IMR-90 (cell line): ENCODE results near the gene MOV10. TPM values are rescaled to one million over a fixed set of nuclear protein-coding genes. Genes with fewer than 3 reads are reported as not detected.

Source experiments
- ATAC-seq: fragments of 200-7000 bp; cut with Tn5 transposase; 2 replicates; pipeline ENCODE4 v1.9.1; 2020; ENCODE audit warnings: low read depth, mild to moderate bottlenecking, moderate library complexity
- BruUV-seq: library from RNA; stranded (reverse); fragments of 400-500 nt; replicated peaks from 2 replicates; lab custom pipeline; 2021; lab: Mats Ljungman, UMichigan
- CTCF ChIA-PET: fragments of 300-600 bp; formaldehyde crosslinking; extraction: SDS; loops from one replicate; lab custom pipeline; 2021; ENCODE audit warnings: antibody characterized with exemption; lab: Yijun Ruan, JAX
- POLR2A ChIA-PET: fragments of 300-600 bp; sonication (Branson Sonifier 250); formaldehyde crosslinking; loops from one replicate; lab custom pipeline; 2022; ENCODE audit warnings: antibody characterized with exemption; ENCODE audit not compliant: unreplicated experiment; lab: Charles Lee
- DNase-seq: peaks from one replicate; pipeline ENCODE4 v3.0.0; 2013
- H2AFZ ChIP-seq: replicated peaks from 2 replicates; pipeline ENCODE3; 2013; ENCODE audit warnings: low read length, mild to moderate bottlenecking; ENCODE audit not compliant: poor library complexity
- H2AK5ac ChIP-seq: 2 replicates; pipeline ENCODE4 v1.6.1; 2013; ENCODE audit warnings: low read depth, low read length, inconsistent platforms
- H2AK9ac ChIP-seq: replicated peaks from 2 replicates; pipeline ENCODE3; 2013; ENCODE audit warnings: mild to moderate bottlenecking, low read depth, low read length, moderate library complexity; ENCODE audit not compliant: poor library complexity
- H2BK120ac ChIP-seq: 2 replicates; pipeline ENCODE4 v1.6.1; 2013; ENCODE audit warnings: low read depth, low read length, inconsistent platforms
- H2BK15ac ChIP-seq: 3 replicates; pipeline ENCODE4 v1.6.1; 2013; ENCODE audit warnings: low read depth, low read length, inconsistent platforms
- H2BK20ac ChIP-seq: 2 replicates; pipeline ENCODE4 v1.6.1; 2013; ENCODE audit warnings: low read depth, mild to moderate bottlenecking, inconsistent platforms, low read length, moderate library complexity
- H2BK5ac ChIP-seq: 2 replicates; pipeline ENCODE4 v1.6.1; 2013; ENCODE audit warnings: mild to moderate bottlenecking, low read depth, low read length, inconsistent platforms; ENCODE audit not compliant: poor library complexity, severe bottlenecking
- H3K14ac ChIP-seq: replicated peaks from 2 replicates; pipeline ENCODE4 v1.6.1; 2013; ENCODE audit warnings: low read depth, low read length, inconsistent platforms
- H3K18ac ChIP-seq: 2 replicates; pipeline ENCODE4 v1.6.1; 2013; ENCODE audit warnings: low read depth, low read length, control low read depth
- H3K23ac ChIP-seq: 2 replicates; pipeline ENCODE4 v1.6.1; 2013; ENCODE audit warnings: low read depth, low read length, inconsistent platforms
- H3K27ac ChIP-seq: 2 replicates; pipeline ENCODE4 v1.5.1; 2013; ENCODE audit warnings: mild to moderate bottlenecking, control low read depth, low read length; ENCODE audit not compliant: insufficient read depth
- H3K27me3 ChIP-seq: 2 replicates; pipeline ENCODE4 v1.6.1; 2013; ENCODE audit warnings: low read length; ENCODE audit not compliant: control insufficient read depth, insufficient read depth
- H3K36me3 ChIP-seq: 2 replicates; pipeline ENCODE4 v1.6.1; 2013; ENCODE audit warnings: low read length, mixed read lengths; ENCODE audit not compliant: control insufficient read depth, insufficient read depth
- H3K4ac ChIP-seq: 2 replicates; pipeline ENCODE4 v1.6.1; 2013; ENCODE audit warnings: low read depth, low read length, inconsistent platforms
- H3K4me1 ChIP-seq: 2 replicates; pipeline ENCODE4 v1.6.1; 2013; ENCODE audit warnings: low read length, mixed read lengths; ENCODE audit not compliant: control insufficient read depth, insufficient read depth
- H3K4me2 ChIP-seq: 2 replicates; pipeline ENCODE4 v1.6.1; 2013; ENCODE audit warnings: low read depth, mild to moderate bottlenecking, control low read depth, low read length, moderate library complexity
- H3K4me3 ChIP-seq: 2 replicates; pipeline ENCODE4 v1.5.1; 2013; ENCODE audit warnings: low read depth, mild to moderate bottlenecking, control low read depth, low read length, moderate library complexity; ENCODE audit not compliant: insufficient read depth
- H3K56ac ChIP-seq: 2 replicates; pipeline ENCODE4 v1.6.1; 2013; ENCODE audit warnings: low read length, inconsistent platforms; ENCODE audit not compliant: insufficient read depth; ENCODE audit errors: extremely low read depth
- H3K79me1 ChIP-seq, 2 experiments: 2 replicates each; pipeline ENCODE4 v1.6.1; 2013; ENCODE audit warnings: low read length in 2 of 2, inconsistent platforms in 1 of 2, low read depth in 1 of 2
- H3K9ac ChIP-seq: 2 replicates; pipeline ENCODE4 v1.6.1; 2013; ENCODE audit warnings: low read depth, low read length, control low read depth
- H3K9me1 ChIP-seq: 2 replicates; pipeline ENCODE4 v1.6.1; 2013; ENCODE audit warnings: low read length, inconsistent platforms; ENCODE audit not compliant: insufficient read depth
- H3K9me3 ChIP-seq: 2 replicates; pipeline ENCODE4 v1.6.1; 2013; ENCODE audit warnings: low read length; ENCODE audit not compliant: control insufficient read depth, insufficient read depth
- H4K20me1 ChIP-seq: 2 replicates; pipeline ENCODE4 v1.6.1; 2013; ENCODE audit warnings: low read length, inconsistent platforms; ENCODE audit not compliant: insufficient read depth
- H4K5ac ChIP-seq: 2 replicates; pipeline ENCODE4 v1.6.1; 2013; ENCODE audit warnings: mild to moderate bottlenecking, low read depth, low read length, control low read depth
- H4K8ac ChIP-seq, 2 experiments: 2 replicates each; pipeline ENCODE4 v1.6.1; 2013; ENCODE audit warnings: low read depth in 2 of 2, low read length in 2 of 2, control low read depth in 1 of 2, inconsistent platforms in 1 of 2
- H4K91ac ChIP-seq: 2 replicates; pipeline ENCODE4 v1.6.1; 2013; ENCODE audit warnings: low read depth, low read length, inconsistent platforms; ENCODE audit not compliant: insufficient read depth
- FOS ChIP-seq: fragments of 150-350 bp; IDR thresholded peaks from 2 replicates; pipeline ENCODE4 v1.6.1; 2016; ENCODE audit warnings: low read depth, low read length
- MAFK ChIP-seq: IDR thresholded peaks from 2 replicates; pipeline ENCODE4 v1.6.1; 2012; ENCODE audit warnings: low read depth, low read length, improper control_type of control experiment
- RCOR1 ChIP-seq: IDR thresholded peaks from 2 replicates; pipeline ENCODE4 v1.6.1; 2012; ENCODE audit warnings: mild to moderate bottlenecking, low read length, improper control_type of control experiment; ENCODE audit not compliant: insufficient replicate concordance
- RFX5 ChIP-seq: IDR thresholded peaks from 2 replicates; pipeline ENCODE4 v1.8.0; 2012; ENCODE audit warnings: low read depth, mild to moderate bottlenecking, low read length, moderate library complexity
- SMC3 ChIP-seq: fragments of 150-350 bp; IDR thresholded peaks from 2 replicates; pipeline ENCODE4 v1.6.1; 2016; ENCODE audit warnings: low read depth, mild to moderate bottlenecking, antibody characterized with exemption, low read length, moderate library complexity
- dilution Hi-C: fragments of 300-500 bp; cut with HindIII; formaldehyde crosslinking; loops from one replicate; pipeline ENCODE4 v1.14.3; 2018; ENCODE audit warnings: low sequenced_read_pairs; ENCODE audit not compliant: unreplicated experiment
- in situ Hi-C: fragments of 300-500 bp; cut with MboI; formaldehyde crosslinking; loops from 3 replicates; pipeline ENCODE4 v1.14.3; 2019; ENCODE audit warnings: low sequenced_read_pairs, inconsistent platforms, mixed read lengths
- intact Hi-C: fragments of 100-400 bp; cut with micrococcal nuclease; formaldehyde crosslinking; loops from 2 replicates; pipeline ENCODE4 v1.10.0; 2022
- polyA plus RNA-seq, 3 experiments: library from polyadenylated mRNA; depleted of rRNA; stranded (reverse); fragments of >200 nt; gene quantifications; 2 replicates each; pipeline ENCODE4 v1.2.3, GENCODE V29; 2012; ENCODE audit warnings: low replicate concordance in 1 of 3
- total RNA-seq: library from RNA; depleted of rRNA; stranded (reverse); fragments of >200 nt; gene quantifications from 2 replicates; pipeline ENCODE4 v1.2.3, GENCODE V29; 2012

Gene MOV10
- total and polyA plus RNA-seq, 2 of the 4 experiments (the other 2 are of a cell fraction), result 36.7 to 103 TPM

GRCh38 chr1:112629256-112629655 lies 45.2 kb upstream of the MOV10 start:
- ChIA-PET POLR2A (no interaction called here), CTCF (interaction anchor here (1.3 kb wide), 1 partner anchor 9 kb away, joined by 4 read pairs; no protein-coding TSS in a partner anchor)
- Histone ChIP-seq H2AFZ (no peak overlapping the region), H3K27me3 (no peaks in the 10 kb centered on the region), H3K27ac (no peak overlapping the region), H4K8ac (no peak overlapping the region), H3K14ac (no peak overlapping the region), H4K20me1 (peaks cover 96% of the 10 kb centered on the region), H3K79me1 (peaks cover 0 to 69% of the 10 kb centered on the region in 2 experiments; a peak in 2 of 4 replicates), H3K9ac (no peak overlapping the region), H3K4me2 (no peak overlapping the region), H3K9me1 (peaks cover 7% of the 10 kb centered on the region), H3K36me3 (peaks cover 6% of the 10 kb centered on the region), H3K18ac (no peak overlapping the region), H2BK5ac (no peak overlapping the region), H2BK120ac (no peak overlapping the region), H3K4ac (no peak overlapping the region), H2BK20ac (no peak overlapping the region), H3K4me3 (no peak overlapping the region), H3K9me3 (no peaks in the 10 kb centered on the region), H3K56ac (no peak overlapping the region), H4K5ac (no peak overlapping the region), H2AK5ac (no peak overlapping the region), H2BK15ac (no peak overlapping the region), H3K23ac (no peak overlapping the region), H3K4me1 (peaks cover 4% of the 10 kb centered on the region), H2AK9ac (no peak overlapping the region), H4K91ac (no peak overlapping the region)
- no peak for DNase-seq
- intact Hi-C loops, result no loop called here
- TF ChIP-seq FOS (no peak), SMC3 (no peak), RCOR1 (no peak), RFX5 (no peak), MAFK (no peak)
- no peak for ATAC-seq
- in situ Hi-C loops, result no loop called here
- dilution Hi-C loops, result no loop called here
- no TSS peak for BruUV-seq
